Effector CD4-positive, alpha-beta T cell (primary cell): ENCODE results near the gene TACR1.

Experiments
- DNase-seq: peaks from one replicate; pipeline ENCODE4 v3.0.0-alpha.2; 2020

Gene TACR1

DNA sequence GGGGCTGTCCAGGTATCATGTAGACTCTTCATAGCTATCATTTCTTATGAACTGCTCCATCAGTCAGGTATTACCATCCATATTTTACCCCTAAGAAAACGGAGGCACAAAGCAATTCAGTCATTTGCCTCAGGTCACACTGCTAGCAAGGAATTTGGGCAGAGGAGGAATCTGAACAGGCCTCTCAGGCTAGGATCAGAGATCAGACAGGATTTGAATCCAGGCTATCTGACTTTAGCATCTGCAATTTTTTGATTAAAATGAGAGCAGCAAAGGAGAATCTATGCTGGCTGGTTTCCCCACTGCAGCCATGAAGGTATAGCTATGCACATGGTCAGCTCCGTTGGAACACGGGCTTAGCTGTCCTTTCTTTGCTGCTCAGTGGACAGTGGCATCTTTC is 60.1 kb downstream of the TACR1 start:
- no peak for DNase-seq

DNA sequence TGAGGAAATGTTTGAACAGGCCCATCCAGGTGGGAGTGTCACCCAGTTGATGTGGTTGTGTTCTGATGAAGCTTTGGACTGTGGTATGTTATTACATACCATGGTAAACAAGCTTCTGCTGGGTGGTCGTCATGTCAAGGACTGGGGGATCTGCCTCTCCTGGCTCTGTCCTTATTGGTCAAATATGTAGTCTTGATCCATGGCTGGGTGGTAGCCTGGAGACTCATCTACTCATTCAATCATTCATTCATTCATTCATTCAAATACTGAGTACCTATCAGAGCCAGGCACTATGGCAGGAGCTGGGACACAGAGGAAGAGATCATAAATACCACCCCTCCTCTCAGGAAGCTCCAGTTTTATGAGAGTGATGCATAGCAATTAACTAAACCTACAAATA is 60.8 kb downstream of the TACR1 start:
- no peak for DNase-seq

DNA sequence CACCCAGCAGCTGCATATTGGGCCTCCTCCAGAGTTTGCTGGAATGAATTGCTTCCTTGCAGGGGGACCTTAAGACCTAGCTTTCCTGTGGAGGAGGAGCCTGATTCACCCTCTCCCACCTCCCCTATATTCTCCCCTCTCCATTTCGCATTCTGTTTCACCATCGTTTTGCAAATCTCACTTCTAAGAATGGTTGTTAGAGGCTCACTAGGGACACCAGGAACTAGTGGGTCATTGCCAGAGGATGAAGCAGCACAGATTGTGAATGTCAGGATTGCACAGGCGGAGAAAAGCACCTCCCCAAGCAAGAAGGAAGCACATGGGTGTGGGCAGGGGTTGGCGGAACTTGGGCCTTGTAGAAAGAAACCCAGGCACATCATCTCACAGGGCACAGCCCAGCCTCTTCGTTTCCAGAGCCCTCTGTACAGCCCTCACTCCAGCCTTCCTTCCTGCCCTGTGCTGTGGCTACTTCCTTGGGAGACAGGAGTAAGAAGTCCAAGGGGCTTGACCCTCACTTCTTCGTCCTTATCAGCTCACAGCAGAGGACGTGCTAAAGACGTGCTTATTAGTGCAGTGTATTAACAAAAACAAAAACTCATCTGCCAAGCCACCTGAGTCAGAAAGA is 63.4 kb downstream of the TACR1 start:
- DNase-seq, result no peak

DNA sequence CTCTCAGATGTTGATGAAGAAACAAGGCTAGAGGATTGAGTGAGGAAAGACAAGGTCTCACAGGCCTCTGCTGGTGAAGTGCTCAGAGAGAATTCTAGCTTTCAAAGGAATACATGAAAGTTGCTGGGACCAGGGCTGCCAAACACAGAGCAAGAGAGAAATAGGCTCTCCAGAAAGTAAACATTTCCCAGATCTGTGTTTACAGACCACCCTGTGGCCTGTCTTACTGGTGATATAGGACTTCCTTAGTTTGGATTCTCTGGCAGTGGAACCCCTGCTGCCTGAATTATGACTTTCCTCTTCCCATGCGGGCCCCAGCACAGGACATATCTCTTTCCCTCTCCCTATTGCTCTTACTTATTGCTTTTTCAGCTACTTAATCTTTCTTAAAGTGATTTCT is 64.5 kb downstream of the TACR1 start:
- no peak for DNase-seq

DNA sequence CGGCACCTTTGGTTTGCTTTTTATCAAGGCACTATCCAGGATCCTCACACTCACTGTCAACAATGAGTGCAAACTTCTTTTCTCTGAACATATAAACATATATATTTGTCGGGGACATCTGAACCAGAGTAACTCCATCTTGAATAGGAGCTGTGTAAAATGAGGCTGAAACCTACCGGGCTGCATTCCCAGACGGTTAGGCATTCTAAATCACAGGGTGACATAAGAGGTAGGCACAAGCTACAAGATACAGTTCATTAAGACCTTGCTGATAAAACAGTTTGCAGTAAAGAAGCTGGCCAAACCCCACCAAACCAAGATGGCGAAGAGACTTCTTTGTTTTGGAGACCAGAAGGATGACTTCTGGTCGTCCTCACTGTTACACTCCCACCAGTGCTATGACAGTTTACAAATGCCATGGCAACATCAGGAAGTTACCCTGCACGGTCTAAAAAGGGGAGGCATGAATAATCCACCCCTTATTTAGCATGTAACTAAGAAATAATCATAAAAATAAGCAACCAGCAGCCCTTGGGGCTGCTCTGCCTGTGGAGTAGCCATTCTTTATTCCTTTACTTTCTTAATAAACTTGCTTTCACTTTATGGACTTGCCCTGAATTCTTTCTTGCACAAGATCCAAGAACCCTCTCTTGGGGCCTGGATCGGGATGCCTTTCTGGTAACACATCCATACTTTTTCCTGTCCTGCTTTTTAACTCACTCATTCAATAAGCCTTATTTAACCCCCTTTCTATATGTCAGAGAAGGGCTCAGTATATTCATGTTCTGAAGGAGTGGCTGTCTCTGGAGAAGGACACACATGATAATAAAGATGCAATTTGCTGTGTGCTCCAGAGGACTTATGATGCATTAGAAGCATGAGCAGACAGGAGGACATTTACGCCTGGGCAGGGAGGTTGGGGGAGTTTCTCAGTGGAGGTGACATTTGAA is 65.4 kb downstream of the TACR1 start:
- no peak for DNase-seq

GRCh38 chr2:75130171-75130570 is 69.1 kb downstream of the TACR1 start:
- no peak for DNase-seq

DNA sequence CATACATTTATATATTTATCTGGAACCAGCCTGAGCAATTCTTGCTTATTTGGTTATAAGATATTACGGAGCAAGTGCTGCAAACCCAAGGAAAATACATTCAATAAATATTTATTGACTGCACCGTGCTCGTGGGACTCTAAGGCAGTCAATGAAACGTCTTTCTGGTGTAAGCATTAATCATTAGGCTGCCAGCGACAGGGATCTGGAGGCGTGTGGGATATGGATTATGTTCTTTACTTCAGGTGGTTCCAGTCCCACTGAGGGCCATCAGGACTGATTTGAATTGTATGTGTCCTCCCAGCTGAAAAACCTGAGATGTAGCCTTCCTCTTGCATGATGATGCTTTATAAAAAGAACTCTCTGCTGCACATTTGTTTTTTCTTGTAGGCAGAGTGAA is 75.4 kb downstream of the TACR1 start:
- DNase-seq, result no peak

DNA sequence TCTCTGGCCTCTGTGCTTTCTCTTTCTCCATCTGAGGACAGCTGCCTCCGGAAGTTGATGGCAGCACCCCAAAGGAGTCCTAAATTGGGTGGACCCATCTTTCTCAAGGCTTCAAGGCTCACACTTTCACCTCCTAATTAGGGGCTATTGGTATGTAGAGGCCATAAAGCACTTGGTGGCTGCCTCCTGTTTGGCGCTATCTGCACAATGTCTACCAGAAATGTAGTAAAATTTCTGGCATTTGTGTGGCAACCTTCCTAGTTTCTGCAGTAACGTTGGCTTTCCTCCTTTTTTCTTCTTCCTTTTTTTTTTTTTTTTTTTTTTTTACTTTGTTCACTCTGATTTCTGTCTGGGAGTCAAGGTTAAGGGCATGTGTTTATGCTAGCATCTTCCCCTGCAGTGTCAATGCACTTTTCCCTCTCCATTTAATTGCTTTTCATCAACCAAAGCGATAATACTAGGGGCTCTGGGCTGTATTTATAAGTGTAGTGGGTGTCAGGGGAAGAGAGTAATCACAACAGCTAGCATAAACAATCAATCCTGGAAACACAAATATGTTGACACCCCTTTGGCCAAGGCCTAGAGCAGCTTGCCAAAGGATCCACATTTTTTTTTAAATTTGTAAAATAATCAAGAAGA is 86.0 kb downstream of the TACR1 start:
- DNase-seq, result no peak

DNA sequence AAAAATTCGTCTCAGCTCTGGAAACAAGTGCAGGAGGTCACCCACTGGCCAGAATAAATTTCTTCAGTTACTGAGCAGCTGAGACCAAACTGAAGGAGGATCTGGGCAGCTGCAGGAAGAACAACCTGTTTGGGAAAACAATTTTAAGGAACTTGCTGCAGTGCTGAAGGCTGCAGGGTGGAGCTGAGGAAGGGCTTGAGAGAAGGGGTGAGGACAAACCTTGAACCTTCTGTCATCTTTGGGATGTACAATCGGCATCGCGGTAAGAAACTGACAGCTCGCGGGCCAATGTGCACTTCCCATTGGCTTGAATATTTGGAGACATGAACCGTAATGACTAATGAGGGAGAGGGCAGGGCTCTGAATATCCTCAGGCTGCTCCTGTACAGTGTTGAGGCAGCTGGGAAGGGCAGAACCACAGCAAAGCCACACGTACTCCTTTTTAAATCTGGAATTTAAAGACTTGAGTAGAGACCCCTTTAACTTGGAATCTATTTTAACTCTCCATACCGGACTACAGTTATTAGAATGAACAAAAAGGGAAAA is 90.3 kb downstream of the TACR1 start:
- no peak for DNase-seq

DNA sequence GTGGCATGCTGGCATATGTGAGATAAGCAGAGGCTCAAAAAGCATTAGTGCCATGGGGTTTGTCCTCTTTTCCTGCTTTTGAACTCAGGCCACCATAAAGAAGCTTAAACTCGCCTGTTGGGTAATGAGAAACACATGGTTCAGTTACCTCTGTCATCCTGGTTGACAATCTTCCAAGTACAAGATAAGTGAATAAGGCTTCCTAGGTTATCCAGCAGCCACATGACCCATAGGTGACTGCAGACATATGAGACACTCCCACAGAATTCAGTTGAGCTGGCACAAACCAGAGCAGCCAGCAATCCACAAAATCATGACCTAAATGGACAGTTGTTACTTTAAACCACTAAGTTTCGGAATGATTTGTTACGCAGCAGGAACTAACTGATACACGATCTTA is 97.3 kb downstream of the TACR1 start:
- no peak for DNase-seq

DNA sequence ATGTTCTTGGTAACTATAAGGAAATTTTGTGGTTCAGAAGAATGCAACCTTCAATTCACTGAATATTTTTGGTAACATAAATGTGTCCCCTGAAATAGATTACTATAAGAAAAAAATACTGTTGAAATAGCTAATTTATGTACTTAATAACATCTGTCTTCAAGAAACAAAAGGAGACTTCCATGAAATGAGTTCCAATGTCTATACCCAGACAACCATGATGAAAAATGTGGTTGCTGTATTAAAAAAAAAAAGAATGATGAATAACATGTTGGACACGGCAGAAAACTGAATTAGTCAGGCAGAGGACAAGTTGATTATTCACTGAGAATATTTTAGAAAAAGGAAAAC is 98.5 kb downstream of the TACR1 start:
- DNase-seq, result no peak

DNA sequence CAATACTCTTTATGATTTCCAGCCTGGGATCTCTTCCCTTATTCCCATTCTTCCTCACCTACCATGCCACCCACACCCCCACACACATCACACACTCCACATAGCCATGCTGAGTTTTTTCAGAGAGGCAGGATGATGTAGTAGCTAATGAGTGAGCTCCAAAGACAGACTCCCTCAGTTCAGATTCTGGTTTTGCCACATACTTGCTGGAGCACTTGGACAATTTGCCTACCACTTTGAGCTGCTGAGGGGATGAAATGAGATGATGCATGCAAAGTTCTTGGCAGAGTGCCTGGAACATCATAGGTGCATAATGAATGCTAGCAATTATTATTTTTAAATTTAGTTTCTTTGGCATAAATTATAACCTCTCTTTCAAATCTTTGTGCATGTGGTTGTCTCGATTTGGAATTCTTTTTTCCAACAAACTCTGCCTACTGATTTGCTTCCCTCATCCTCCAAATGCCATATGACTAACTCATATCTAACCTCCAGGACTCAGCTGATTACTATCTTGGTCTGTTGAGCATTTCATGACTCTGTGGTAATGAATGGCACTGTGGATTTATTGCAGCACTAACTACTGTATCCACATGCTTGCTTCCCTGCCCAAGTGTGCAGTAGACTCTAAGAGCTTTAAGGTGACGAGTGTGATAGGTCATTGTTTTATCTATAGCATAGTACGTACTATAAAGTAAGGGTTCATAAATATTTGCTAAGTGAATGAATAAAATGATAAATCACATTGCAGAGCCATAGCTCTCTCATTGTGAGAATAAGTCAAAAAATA is 99.1 kb downstream of the TACR1 start:
- DNase-seq, result no peak

GRCh38 chr2:75099521-75099922 is 99.8 kb downstream of the TACR1 start:
- DNase-seq, result no peak

GRCh38 chr2:75098856-75099255 is 100.5 kb downstream of the TACR1 start:
- DNase-seq, result no peak

GRCh38 chr2:75097831-75098230 is 101.5 kb downstream of the TACR1 start:
- no peak for DNase-seq

DNA sequence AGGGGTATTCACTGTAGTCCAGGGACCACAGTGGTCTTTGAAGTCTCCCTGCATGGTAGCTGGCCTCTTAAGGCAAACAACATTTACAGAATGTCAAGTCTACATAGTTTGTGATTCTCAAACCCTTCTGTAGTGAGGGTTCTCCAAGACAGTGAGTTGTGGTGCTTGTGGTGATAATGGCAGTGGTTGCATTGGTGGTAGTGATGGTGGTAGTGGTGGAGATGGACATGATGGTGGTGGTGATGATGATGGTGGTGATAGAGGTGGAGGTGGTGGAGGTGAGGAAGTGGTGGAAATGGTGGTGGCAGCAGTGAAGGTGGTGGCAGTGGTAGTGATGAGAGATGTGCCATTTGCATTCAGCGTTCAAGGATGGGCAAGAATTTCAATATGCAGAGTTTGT is 104.9 kb downstream of the TACR1 start:
- no peak for DNase-seq

- DNase-seq, result no peak
Measured at GRCh38 chr2:75090770-75091515, 108.4 kb downstream of the TACR1 start.

DNA sequence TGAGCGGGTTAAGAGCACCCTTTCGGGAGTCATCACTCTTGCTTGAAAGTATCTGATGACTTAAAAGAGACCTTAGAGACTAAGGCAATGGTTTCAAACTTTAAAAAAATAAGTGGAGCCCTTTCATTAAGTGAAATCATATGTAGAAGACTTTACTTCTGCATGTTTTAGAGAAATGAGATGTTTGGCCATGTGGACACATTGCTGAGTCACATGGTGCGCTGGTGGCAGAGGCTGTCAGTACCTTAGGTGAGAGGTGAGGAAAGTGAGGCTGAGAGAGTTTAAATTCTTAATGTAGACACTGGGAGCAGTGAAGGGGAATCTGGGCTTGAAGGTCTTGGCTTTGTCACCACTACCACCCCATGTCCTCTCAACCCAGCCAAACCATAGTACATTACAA is 109.8 kb downstream of the TACR1 start:
- DNase-seq, result no peak

GRCh38 chr2:75088791-75089190 is 110.5 kb downstream of the TACR1 start:
- no peak for DNase-seq

- no peak for DNase-seq
Measured at GRCh38 chr2:75087736-75088135, 111.6 kb downstream of the TACR1 start.

GRCh38 chr2:75079575-75079974 is 119.7 kb downstream of the TACR1 start:
- no peak for DNase-seq

DNA sequence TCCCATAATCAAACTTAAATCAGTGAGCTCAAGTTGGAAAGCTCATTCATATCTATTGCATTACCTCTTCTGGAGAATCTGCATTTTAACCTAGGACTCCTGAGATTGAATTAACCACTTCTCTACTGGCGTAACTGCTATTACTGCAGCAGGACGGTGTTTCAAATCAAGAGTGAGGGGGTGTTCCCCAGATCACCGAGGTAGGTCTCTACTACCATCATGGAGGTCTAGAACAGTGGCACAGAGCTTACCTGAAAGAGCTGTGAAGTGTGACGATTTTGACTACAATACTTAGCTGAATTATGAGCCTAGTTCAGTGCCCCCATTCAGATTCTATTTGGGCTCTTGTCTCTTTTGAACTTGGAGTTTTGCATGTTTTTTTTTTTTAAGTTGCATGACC is 121.4 kb downstream of the TACR1 start:
- no peak for DNase-seq
